Measurements from ENCODE around the gene CLCN6.

Gene CLCN6

GRCh38 chr1:11767922-11768704, 37.9 kb upstream of the CLCN6 start:
- H3K36me3 ChIP-seq (ENCODE audit: control insufficient read depth, insufficient read depth, low read length), result no peaks in the 10 kb centered on the region
- peaks cover 12% of the 10 kb centered on the region for H3K27me3 ChIP-seq (ENCODE audit: control insufficient read depth, insufficient read depth, low read length, poor library complexity, severe bottlenecking)
- peaks cover 4% of the 10 kb centered on the region for H3K4me1 ChIP-seq (ENCODE audit: control insufficient read depth, insufficient read depth, low read length)
- no peak overlapping the region for H3K4me3 ChIP-seq (ENCODE audit: insufficient read depth, low read depth, low read length)
- H3K27ac ChIP-seq (ENCODE audit: insufficient read depth, low read depth, low read length, poor library complexity, severe bottlenecking), result no peak overlapping the region
- H3K9me3 ChIP-seq (ENCODE audit: control insufficient read depth, low read length), result no peaks in the 10 kb centered on the region
- WGBS, 2 experiments, result 79 to 80% methylated on average over 15 to 16 of the region's 16 CpGs

DNA sequence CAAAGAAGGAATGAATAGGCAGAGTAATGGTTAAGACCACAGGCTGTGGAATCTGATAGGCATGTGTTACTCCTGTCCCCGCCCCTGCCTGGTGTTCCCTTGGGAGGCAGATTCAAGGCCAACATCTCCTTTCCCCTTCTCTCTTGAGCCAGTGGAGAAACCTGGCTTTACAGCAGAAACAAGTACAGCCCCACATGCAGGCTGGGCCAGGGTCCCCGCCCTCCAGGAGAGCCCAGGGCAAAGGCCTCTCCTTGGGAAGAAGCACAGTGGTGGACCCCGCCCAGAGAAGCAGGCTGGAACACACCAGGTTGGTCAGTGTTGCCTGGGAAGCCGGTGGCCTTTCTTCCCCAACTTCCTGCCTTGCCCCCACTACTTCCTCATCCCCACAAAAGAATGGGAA, 37.2 kb upstream of the CLCN6 start:
- H3K4me1 ChIP-seq (ENCODE audit: control insufficient read depth, insufficient read depth, low read length), result no peaks in the 10 kb centered on the region
- H3K9me3 ChIP-seq (ENCODE audit: control insufficient read depth, low read length), result no peaks in the 10 kb centered on the region
- H3K27ac ChIP-seq (ENCODE audit: insufficient read depth, low read depth, low read length, poor library complexity, severe bottlenecking), result no peak overlapping the region
- 77 to 83% methylated on average over 4 of the region's 4 CpGs for WGBS, 2 experiments
- H3K27me3 ChIP-seq (ENCODE audit: control insufficient read depth, insufficient read depth, low read length, poor library complexity, severe bottlenecking), result peaks cover 5% of the 10 kb centered on the region
- no peaks in the 10 kb centered on the region for H3K36me3 ChIP-seq (ENCODE audit: control insufficient read depth, insufficient read depth, low read length)
- no peak overlapping the region for H3K4me3 ChIP-seq (ENCODE audit: insufficient read depth, low read depth, low read length)

GRCh38 chr1:11769274-11769673, 36.7 kb upstream of the CLCN6 start:
- Histone ChIP-seq H3K4me3 (ENCODE audit: insufficient read depth, low read depth, low read length) (no peak overlapping the region), H3K27ac (ENCODE audit: insufficient read depth, low read depth, low read length, poor library complexity, severe bottlenecking) (no peak overlapping the region), H3K36me3 (ENCODE audit: control insufficient read depth, insufficient read depth, low read length) (no peaks in the 10 kb centered on the region), H3K9me3 (ENCODE audit: control insufficient read depth, low read length) (no peaks in the 10 kb centered on the region), H3K27me3 (ENCODE audit: control insufficient read depth, insufficient read depth, low read length, poor library complexity, severe bottlenecking) (peaks cover 3% of the 10 kb centered on the region), H3K4me1 (ENCODE audit: control insufficient read depth, insufficient read depth, low read length) (no peaks in the 10 kb centered on the region)
- WGBS, 2 experiments, result 94% methylated on average over 4 of the region's 4 CpGs

- Histone ChIP-seq H3K9me3 (ENCODE audit: control insufficient read depth, low read length) (no peaks in the 10 kb centered on the region), H3K4me3 (ENCODE audit: insufficient read depth, low read depth, low read length) (no peak overlapping the region), H3K27ac (ENCODE audit: insufficient read depth, low read depth, low read length, poor library complexity, severe bottlenecking) (no peak overlapping the region), H3K4me1 (ENCODE audit: control insufficient read depth, insufficient read depth, low read length) (no peaks in the 10 kb centered on the region), H3K27me3 (ENCODE audit: control insufficient read depth, insufficient read depth, low read length, poor library complexity, severe bottlenecking) (peaks cover 2% of the 10 kb centered on the region), H3K36me3 (ENCODE audit: control insufficient read depth, insufficient read depth, low read length) (no peaks in the 10 kb centered on the region)
These were observed 36.0 kb upstream of the CLCN6 start for GRCh38 chr1:11770011-11770410.

GRCh38 chr1:11771481-11772043, 34.4 kb upstream of the CLCN6 start:
- Histone ChIP-seq H3K4me1 (ENCODE audit: control insufficient read depth, insufficient read depth, low read length) (no peaks in the 10 kb centered on the region), H3K27ac (ENCODE audit: insufficient read depth, low read depth, low read length, poor library complexity, severe bottlenecking) (no peak overlapping the region), H3K4me3 (ENCODE audit: insufficient read depth, low read depth, low read length) (no peak overlapping the region), H3K27me3 (ENCODE audit: control insufficient read depth, insufficient read depth, low read length, poor library complexity, severe bottlenecking) (no peaks in the 10 kb centered on the region), H3K36me3 (ENCODE audit: control insufficient read depth, insufficient read depth, low read length) (no peaks in the 10 kb centered on the region), H3K9me3 (ENCODE audit: control insufficient read depth, low read length) (no peaks in the 10 kb centered on the region)
- WGBS, 2 experiments, result 80 to 84% methylated on average over 11 of the region's 11 CpGs

- Histone ChIP-seq H3K9me3 (ENCODE audit: control insufficient read depth, low read length) (no peaks in the 10 kb centered on the region), H3K27ac (ENCODE audit: insufficient read depth, low read depth, low read length, poor library complexity, severe bottlenecking) (no peak overlapping the region), H3K4me3 (ENCODE audit: insufficient read depth, low read depth, low read length) (no peak overlapping the region), H3K36me3 (ENCODE audit: control insufficient read depth, insufficient read depth, low read length) (no peaks in the 10 kb centered on the region), H3K4me1 (ENCODE audit: control insufficient read depth, insufficient read depth, low read length) (no peaks in the 10 kb centered on the region), H3K27me3 (ENCODE audit: control insufficient read depth, insufficient read depth, low read length, poor library complexity, severe bottlenecking) (no peaks in the 10 kb centered on the region)
- 86 to 88% methylated on average over 5 of the region's 5 CpGs for WGBS, 2 experiments
These were observed 33.5 kb upstream of the CLCN6 start for GRCh38 chr1:11772458-11772857.

DNA sequence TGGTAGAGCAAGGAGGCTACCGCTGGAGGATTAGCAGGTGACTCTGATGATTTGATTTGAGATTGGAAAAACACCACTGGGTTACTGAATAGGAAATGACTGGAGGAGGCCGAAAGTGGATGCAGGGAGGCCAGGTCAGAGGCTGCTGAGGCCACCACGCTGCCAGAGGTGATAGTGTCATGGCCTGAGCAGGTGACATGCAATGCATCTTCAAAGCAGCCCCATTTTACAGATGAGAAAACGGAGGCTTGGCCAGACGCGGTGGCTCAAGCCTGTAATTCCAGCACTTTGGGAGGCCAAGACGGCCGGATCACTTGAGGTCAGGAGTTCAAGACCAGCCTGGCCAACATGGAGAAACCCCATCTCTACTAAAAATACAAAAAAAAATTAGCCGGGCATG, 31.2 kb upstream of the CLCN6 start:
- no peaks in the 10 kb centered on the region for H3K27me3 ChIP-seq (ENCODE audit: control insufficient read depth, insufficient read depth, low read length, poor library complexity, severe bottlenecking)
- no peak overlapping the region for H3K27ac ChIP-seq (ENCODE audit: insufficient read depth, low read depth, low read length, poor library complexity, severe bottlenecking)
- H3K9me3 ChIP-seq (ENCODE audit: control insufficient read depth, low read length), result no peaks in the 10 kb centered on the region
- no peaks in the 10 kb centered on the region for H3K4me1 ChIP-seq (ENCODE audit: control insufficient read depth, insufficient read depth, low read length)
- H3K36me3 ChIP-seq (ENCODE audit: control insufficient read depth, insufficient read depth, low read length), result no peaks in the 10 kb centered on the region
- H3K4me3 ChIP-seq (ENCODE audit: insufficient read depth, low read depth, low read length), result no peak overlapping the region
- WGBS, 2 experiments, result 88 to 89% methylated on average over 9 of the region's 9 CpGs

DNA sequence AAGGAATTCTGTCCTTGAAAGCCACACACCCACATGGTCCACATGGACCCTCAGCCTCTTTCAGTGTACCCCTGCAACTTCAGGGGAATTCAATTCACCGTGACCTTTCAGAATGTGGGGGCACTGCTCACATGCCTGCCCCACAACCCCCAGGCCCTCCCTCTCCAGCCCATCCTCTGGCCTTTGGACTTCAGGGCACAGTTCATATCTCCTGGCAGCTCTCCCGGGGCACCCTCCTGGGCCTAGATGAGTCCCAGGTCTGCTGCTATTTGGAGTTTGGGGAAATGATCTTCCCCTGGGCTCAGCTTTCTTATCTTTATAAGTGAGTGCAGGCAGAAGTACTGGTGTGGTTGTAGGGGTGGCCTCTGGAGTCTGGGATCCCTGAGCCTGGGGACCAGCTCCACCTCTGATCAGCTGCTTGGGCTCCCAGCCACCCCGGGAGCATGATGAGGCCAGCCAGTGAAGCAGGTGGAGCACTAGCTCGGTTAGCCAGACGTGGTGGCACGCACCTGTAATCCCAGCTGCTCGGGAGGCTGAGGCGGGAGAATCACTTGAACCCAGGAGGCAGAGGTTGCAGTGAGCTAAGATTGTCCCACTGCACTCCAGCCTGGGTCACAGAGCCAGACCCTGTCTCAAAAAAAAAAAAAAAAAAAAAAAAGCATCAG, 28.2 kb upstream of the CLCN6 start:
- H3K4me3 ChIP-seq (ENCODE audit: insufficient read depth, low read depth, low read length), result no peak overlapping the region
- 91 to 95% methylated on average over 8 of the region's 8 CpGs for WGBS, 2 experiments
- no peaks in the 10 kb centered on the region for H3K9me3 ChIP-seq (ENCODE audit: control insufficient read depth, low read length)
- no peaks in the 10 kb centered on the region for H3K4me1 ChIP-seq (ENCODE audit: control insufficient read depth, insufficient read depth, low read length)
- no peaks in the 10 kb centered on the region for H3K27me3 ChIP-seq (ENCODE audit: control insufficient read depth, insufficient read depth, low read length, poor library complexity, severe bottlenecking)
- H3K36me3 ChIP-seq (ENCODE audit: control insufficient read depth, insufficient read depth, low read length), result no peaks in the 10 kb centered on the region
- no peak overlapping the region for H3K27ac ChIP-seq (ENCODE audit: insufficient read depth, low read depth, low read length, poor library complexity, severe bottlenecking)

GRCh38 chr1:11778336-11778735, 27.7 kb upstream of the CLCN6 start:
- Histone ChIP-seq H3K27me3 (ENCODE audit: control insufficient read depth, insufficient read depth, low read length, poor library complexity, severe bottlenecking) (no peaks in the 10 kb centered on the region), H3K4me1 (ENCODE audit: control insufficient read depth, insufficient read depth, low read length) (no peaks in the 10 kb centered on the region), H3K27ac (ENCODE audit: insufficient read depth, low read depth, low read length, poor library complexity, severe bottlenecking) (no peak overlapping the region), H3K9me3 (ENCODE audit: control insufficient read depth, low read length) (no peaks in the 10 kb centered on the region), H3K36me3 (ENCODE audit: control insufficient read depth, insufficient read depth, low read length) (no peaks in the 10 kb centered on the region), H3K4me3 (ENCODE audit: insufficient read depth, low read depth, low read length) (no peak overlapping the region)
- 94 to 95% methylated on average over 9 of the region's 9 CpGs for WGBS, 2 experiments

DNA sequence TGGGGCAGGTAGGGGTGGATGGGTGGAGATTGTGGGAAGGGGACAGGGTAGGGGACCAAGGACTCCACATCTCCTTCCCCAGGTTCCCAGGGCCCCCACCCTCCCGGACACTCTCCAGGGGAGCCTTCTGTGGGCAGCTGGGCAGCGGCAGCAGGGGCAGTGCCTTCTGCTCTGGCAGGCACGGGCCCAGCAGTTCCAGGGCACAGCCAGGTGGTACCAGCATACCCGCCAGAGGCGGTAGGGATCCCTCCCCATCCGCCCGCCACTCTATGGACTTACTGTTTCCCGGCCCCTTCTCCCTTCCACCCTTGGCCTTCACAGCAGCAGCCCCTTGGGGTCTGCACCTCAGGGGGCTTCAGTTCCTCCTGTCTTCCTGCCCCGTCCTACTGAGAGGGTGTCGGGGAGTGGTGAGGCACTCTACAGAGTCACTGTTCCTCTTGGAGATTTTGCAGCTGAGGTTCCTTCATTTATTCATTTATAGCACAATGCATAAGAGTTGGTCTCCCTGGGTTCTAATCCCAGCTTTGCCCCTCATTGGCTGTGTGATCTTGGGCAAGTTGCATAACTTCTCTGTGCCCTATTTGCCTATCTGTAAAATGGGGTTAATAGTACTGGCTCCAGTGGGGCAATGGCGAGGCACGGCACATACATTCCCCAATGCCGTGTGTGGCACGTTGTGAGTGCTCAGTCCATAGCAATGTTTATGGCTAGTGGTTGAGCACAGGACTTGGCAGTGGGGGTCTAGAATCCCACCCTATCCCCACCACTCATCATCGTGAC, 27.0 kb upstream of the CLCN6 start:
- H3K4me3 ChIP-seq (ENCODE audit: insufficient read depth, low read depth, low read length), result no peak overlapping the region
- WGBS, 2 experiments, result 91 to 93% methylated on average over 15 of the region's 15 CpGs
- no peaks in the 10 kb centered on the region for H3K27me3 ChIP-seq (ENCODE audit: control insufficient read depth, insufficient read depth, low read length, poor library complexity, severe bottlenecking)
- no peaks in the 10 kb centered on the region for H3K36me3 ChIP-seq (ENCODE audit: control insufficient read depth, insufficient read depth, low read length)
- H3K9me3 ChIP-seq (ENCODE audit: control insufficient read depth, low read length), result no peaks in the 10 kb centered on the region
- H3K4me1 ChIP-seq (ENCODE audit: control insufficient read depth, insufficient read depth, low read length), result no peaks in the 10 kb centered on the region
- no peak overlapping the region for H3K27ac ChIP-seq (ENCODE audit: insufficient read depth, low read depth, low read length, poor library complexity, severe bottlenecking)

Measured in ectodermal cell (in vitro differentiated cells).